Keratinocyte (primary cell): ENCODE results near the gene MYBPC1. TPM values are rescaled to one million over a fixed set of nuclear protein-coding genes. Genes with fewer than 3 reads are reported as not detected.

ENCODE experiments used
- DNase-seq: peaks from one replicate; pipeline ENCODE4 v3.0.0-alpha.2; 2011; ENCODE audit warnings: low read depth, missing footprints, low spot score
- FAIRE-seq: peaks from 2 replicates; lab custom pipeline; 2011; peaks lifted over from hg19 to GRCh38; lab: Jason Lieb, UNC
- H2AFZ ChIP-seq: 2 replicates; pipeline ENCODE4 v1.6.0; 2012; ENCODE audit warnings: low read length, control low read depth, inconsistent platforms; ENCODE audit not compliant: control insufficient read depth
- H3K27ac ChIP-seq: 2 replicates; pipeline ENCODE4 v1.5.1; 2011; ENCODE audit warnings: low read length; ENCODE audit not compliant: control insufficient read depth, insufficient read depth
- H3K27me3 ChIP-seq: 3 replicates; pipeline ENCODE4 v1.6.0; 2011; ENCODE audit warnings: low read length; ENCODE audit not compliant: control insufficient read depth, insufficient read depth; ENCODE audit errors: extremely low read depth
- H3K36me3 ChIP-seq, 2 experiments: 2 replicates in 1 of 2; 3 replicates in 1 of 2; pipeline ENCODE4 v1.5.1; 2011; ENCODE audit warnings: low read length in 2 of 2, mild to moderate bottlenecking in 1 of 2; ENCODE audit not compliant: control insufficient read depth in 2 of 2, insufficient read depth in 2 of 2; ENCODE audit errors: extremely low read depth in 1 of 2
- H3K4me1 ChIP-seq: 3 replicates; pipeline ENCODE4 v1.5.1; 2011; ENCODE audit warnings: low read length; ENCODE audit not compliant: control insufficient read depth, insufficient read depth; ENCODE audit errors: extremely low read depth
- H3K4me2 ChIP-seq: 3 replicates; pipeline ENCODE4 v1.6.0; 2011; ENCODE audit warnings: low read depth, low read length; ENCODE audit not compliant: control insufficient read depth, insufficient read depth; ENCODE audit errors: extremely low read depth
- H3K4me3 ChIP-seq, 3 experiments: fragments of 200-600 bp in 1 of 3; sonication (generic) in 1 of 3; 2 replicates in 2 of 3; 3 replicates in 1 of 3; pipeline ENCODE4 v1.5.1; 2011 to 2016; ENCODE audit warnings: low read length in 3 of 3, mild to moderate bottlenecking in 3 of 3, control low read depth in 2 of 3, inconsistent platforms in 1 of 3, low read depth in 1 of 3, mixed read lengths in 1 of 3, mixed run types in 1 of 3, moderate library complexity in 1 of 3; ENCODE audit not compliant: control insufficient read depth in 2 of 3, insufficient read depth in 2 of 3; ENCODE audit errors: extremely low read depth in 1 of 3
- H3K79me2 ChIP-seq: 2 replicates; pipeline ENCODE4 v1.6.0; 2012; ENCODE audit warnings: low read length; ENCODE audit not compliant: control insufficient read depth, insufficient read depth
- H3K9ac ChIP-seq: 3 replicates; pipeline ENCODE4 v1.6.0; 2011; ENCODE audit warnings: low read length; ENCODE audit not compliant: control insufficient read depth, insufficient read depth; ENCODE audit errors: extremely low read depth
- H3K9me1 ChIP-seq: 3 replicates; pipeline ENCODE4 v1.6.0; 2011; ENCODE audit warnings: low read length; ENCODE audit not compliant: control insufficient read depth, insufficient read depth; ENCODE audit errors: extremely low read depth
- H3K9me3 ChIP-seq: 2 replicates; pipeline ENCODE4 v1.5.1; 2012; ENCODE audit warnings: low read depth, low read length; ENCODE audit not compliant: control insufficient read depth
- H4K20me1 ChIP-seq: 3 replicates; pipeline ENCODE4 v1.6.0; 2011; ENCODE audit warnings: low read length; ENCODE audit not compliant: control insufficient read depth, insufficient read depth; ENCODE audit errors: extremely low read depth
- CTCF ChIP-seq, 3 experiments: IDR thresholded peaks in 1 of 3; conservative IDR thresholded peaks in 1 of 3; optimal IDR thresholded peaks in 1 of 3; 2 replicates in 2 of 3; 3 replicates in 1 of 3; pipeline versions ENCODE3 to v1.5.1; 2011; ENCODE audit warnings: low read length in 3 of 3, mild to moderate bottlenecking in 3 of 3, moderate library complexity in 2 of 3, control low read depth in 1 of 3, inconsistent platforms in 1 of 3; ENCODE audit not compliant: insufficient read depth in 2 of 3; ENCODE audit errors: extremely low read depth in 1 of 3
- EZH2 ChIP-seq: IDR thresholded peaks from one replicate; pipeline ENCODE4 v1.6.1; 2012; ENCODE audit warnings: inconsistent platforms, mild to moderate bottlenecking, low read length, moderate library complexity
- dilution Hi-C: fragments of 300-500 bp; cut with MboI; formaldehyde crosslinking; loops from one replicate; pipeline ENCODE4 v1.7.0; 2020; ENCODE audit warnings: low sequenced_read_pairs; ENCODE audit not compliant: extremely low pct_ligation_motif_present
- polyA plus RNA-seq, 5 experiments: library from polyadenylated mRNA; depleted of rRNA in 3 of 5; stranded (reverse) in 3 of 5; stranded (forward) in 1 of 5; unstranded in 1 of 5; fragments of >200 nt; gene quantifications; 1 replicate in 1 of 5; 2 replicates in 3 of 5; 3 replicates in 1 of 5; pipeline versions ENCODE4 v1.2.1 to v1.2.3, GENCODE V29; 2011 to 2012; ENCODE audit warnings: missing spikeins in 2 of 5, low read depth in 1 of 5, low replicate concordance in 1 of 5

Gene MYBPC1
- polyA plus RNA-seq, 1 donor (not counting 4 experiments of a cell fraction or from before 2014, with no cell fraction given): not detected

GRCh38 chr12:101619858-101620761 is 25.3 kb downstream of the MYBPC1 start:
- Histone ChIP-seq H3K36me3 (no peaks in the 10 kb centered on the region), H3K4me3 (no peak overlapping the region), H3K79me2 (no peaks in the 10 kb centered on the region), H3K9me1 (no peaks in the 10 kb centered on the region), H3K27ac (no peak overlapping the region), H4K20me1 (no peaks in the 10 kb centered on the region), H3K27me3 (no peaks in the 10 kb centered on the region), H3K4me1 (no peaks in the 10 kb centered on the region), H2AFZ (no peak overlapping the region), H3K4me2 (no peak overlapping the region), H3K9ac (no peak overlapping the region), H3K9me3 (no peaks in the 10 kb centered on the region)
- TF ChIP-seq EZH2 (no peak), CTCF (optimal IDR thresholded peaks at IDR 0.05 in 1 of 3, IDR thresholded peaks at IDR 0.05 in 1 of 3, conservative IDR thresholded peaks at IDR 0.05 in 1 of 3; ENCODE audit: extremely low read depth in 1 of 3, insufficient read depth in 2 of 3, low read length in 3 of 3) (no peak)
- FAIRE-seq (no peak), DNase-seq (no peak)
- dilution Hi-C loops: no loop called here

- H3K4me2 ChIP-seq: no peak overlapping the region
- no peak overlapping the region for H3K4me3 ChIP-seq
- no peak for TF ChIP-seq CTCF (optimal IDR thresholded peaks at IDR 0.05 in 1 of 3, IDR thresholded peaks at IDR 0.05 in 1 of 3, conservative IDR thresholded peaks at IDR 0.05 in 1 of 3; ENCODE audit: extremely low read depth in 1 of 3, insufficient read depth in 2 of 3, low read length in 3 of 3)
- no peak for TF ChIP-seq EZH2
- no peak overlapping the region for H2AFZ ChIP-seq
- no peak overlapping the region for H3K27ac ChIP-seq
- DNase-seq (no peak), FAIRE-seq (no peak)
- no peaks in the 10 kb centered on the region for H3K27me3 ChIP-seq
- H3K9me1 ChIP-seq: no peaks in the 10 kb centered on the region
- H3K4me1 ChIP-seq: no peaks in the 10 kb centered on the region
- H3K9ac ChIP-seq: no peak overlapping the region
- dilution Hi-C loops: no loop called here
- H3K9me3 ChIP-seq: no peaks in the 10 kb centered on the region
- H3K36me3 ChIP-seq: no peaks in the 10 kb centered on the region
- H3K79me2 ChIP-seq: no peaks in the 10 kb centered on the region
- H4K20me1 ChIP-seq: no peaks in the 10 kb centered on the region
Measured at GRCh38 chr12:101620762-101621133, 26.0 kb downstream of the MYBPC1 start.
